T-helper 1 cell treated with Interleukin-12 subunit alpha and Interleukin-12 subunit beta and Interleukin-4 antibody, amounts not matched to agents 30 ng/mL and 1 ng/mL, for 36 hours (primary cell): Measurements from ENCODE around the gene TANC1. TPM values are rescaled to one million over a fixed set of nuclear protein-coding genes. Genes with fewer than 3 reads are reported as not detected.

ENCODE experiments used
- intact Hi-C: fragments of 100-400 bp; cut with micrococcal nuclease; formaldehyde crosslinking; loops from one replicate; pipeline ENCODE4 v1.15.1; 2024
- total RNA-seq: library from RNA; stranded (reverse); gene quantifications from 2 replicates; pipeline ENCODE4 v1.2.3, GENCODE V29; 2022

TANC1 gene
- total RNA-seq, 1 donor from 2014 or later, result 0.64 TPM

DNA sequence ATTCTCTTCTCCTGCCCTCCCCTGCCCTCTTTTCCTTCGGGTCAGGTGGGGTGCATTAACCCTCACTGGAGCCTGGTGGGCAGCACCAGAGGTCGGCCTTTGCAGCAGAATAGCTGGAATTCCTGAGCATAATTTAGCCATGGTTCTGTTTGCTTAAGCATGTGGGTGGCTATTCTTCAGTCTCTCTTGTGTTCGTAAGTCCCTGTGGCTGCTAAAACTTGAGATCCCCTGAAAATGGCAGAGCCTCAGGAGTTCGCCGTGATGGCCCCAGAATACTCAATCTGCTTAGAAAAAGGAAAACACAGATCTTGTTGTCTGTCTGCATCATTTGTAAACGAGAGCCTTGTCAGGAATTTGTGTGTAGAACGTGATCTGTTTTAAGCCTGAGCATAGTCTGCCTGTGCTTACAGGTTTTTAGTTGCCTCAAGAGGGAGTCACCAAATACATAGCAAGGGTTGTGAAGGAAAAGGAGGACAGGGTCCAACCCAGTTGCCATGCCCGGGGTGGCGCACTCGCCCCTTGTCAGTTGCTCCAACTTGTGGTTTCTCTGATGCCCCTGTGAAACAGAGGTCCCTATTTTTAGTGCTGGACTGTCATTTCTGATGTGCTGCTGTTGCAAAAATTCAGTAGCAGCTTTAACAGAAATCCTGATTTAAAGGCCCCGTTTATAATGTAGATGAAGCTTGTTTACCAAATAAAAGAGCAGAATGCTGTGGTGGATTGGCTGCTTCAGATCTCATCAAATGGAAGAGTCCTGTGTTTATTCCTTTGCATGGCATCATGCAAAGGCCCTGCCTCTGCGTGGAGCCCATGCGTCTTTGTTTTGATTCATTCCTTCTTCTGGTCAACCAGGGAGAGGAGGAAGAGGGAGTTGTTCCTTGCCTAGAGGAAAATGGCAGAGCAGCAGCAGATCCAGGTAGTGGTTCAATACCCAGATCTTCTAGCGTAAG lies 243.3 kb downstream of the TANC1 start:
- intact Hi-C loops, result no loop called here

DNA sequence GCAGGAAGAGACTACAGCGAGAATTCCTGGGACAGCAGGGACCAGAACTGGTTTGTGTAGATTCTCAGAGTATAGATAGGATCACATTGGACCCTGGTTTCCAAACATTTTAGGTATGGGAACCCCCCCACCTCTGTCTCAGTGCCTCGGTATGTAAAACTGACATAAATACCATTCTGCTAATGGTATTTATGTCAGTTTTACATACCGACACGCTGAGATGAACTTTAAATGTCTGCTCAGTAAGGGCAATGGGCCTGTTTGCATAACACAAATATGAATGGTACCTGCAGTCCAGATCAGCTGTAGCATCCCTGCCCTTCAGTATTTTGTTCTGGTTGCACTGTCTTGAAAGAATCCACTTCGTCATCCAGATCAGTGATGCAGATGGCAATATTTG lies 244.9 kb downstream of the TANC1 start:
- intact Hi-C loops, result no loop called here

DNA sequence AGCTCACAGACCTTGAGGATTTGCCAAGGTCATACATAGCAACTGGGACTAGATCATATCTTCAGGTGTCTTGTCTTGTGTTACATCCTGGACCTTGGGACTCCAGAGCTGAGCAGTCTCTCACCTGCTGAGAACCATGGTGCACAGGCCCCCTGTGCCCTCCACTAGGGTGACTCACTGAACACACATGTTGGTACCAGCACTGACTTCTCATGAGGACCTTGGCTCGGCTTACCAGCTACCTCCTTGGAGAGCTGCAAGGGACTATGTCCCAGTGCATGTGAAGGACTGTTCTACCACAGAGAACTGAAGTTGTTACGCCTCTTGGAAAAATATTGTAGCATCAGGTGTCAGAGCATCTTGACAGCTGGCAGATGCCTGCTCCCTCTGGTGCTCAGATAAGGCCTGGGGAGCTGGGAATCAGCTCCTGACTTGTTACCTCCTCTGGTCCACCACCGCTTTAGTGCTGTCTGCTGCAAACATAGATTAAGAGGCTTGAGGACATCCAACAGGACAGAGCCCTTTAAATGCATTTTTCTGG lies 246.0 kb downstream of the TANC1 start:
- intact Hi-C loops, result no loop called here

DNA sequence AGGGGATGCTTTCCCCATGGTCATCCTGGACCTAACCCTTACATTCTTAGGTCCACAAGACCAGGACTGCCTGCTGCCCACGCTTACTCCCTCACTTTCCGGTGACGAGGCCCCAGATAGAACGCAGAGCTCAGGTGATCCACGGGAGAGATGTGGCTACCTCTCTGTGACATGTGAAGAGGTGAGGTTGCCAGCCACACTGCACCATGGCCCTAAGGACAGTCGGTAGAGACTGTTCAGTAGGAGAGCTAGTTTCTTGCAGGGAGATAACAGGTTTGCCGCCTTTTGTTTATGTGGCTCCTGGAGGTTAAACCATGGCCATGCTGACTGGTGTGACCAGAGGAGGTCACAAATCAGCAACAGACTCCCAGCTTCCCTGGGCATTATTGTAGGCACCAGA lies 246.7 kb downstream of the TANC1 start:
- intact Hi-C loops, result no loop called here

DNA sequence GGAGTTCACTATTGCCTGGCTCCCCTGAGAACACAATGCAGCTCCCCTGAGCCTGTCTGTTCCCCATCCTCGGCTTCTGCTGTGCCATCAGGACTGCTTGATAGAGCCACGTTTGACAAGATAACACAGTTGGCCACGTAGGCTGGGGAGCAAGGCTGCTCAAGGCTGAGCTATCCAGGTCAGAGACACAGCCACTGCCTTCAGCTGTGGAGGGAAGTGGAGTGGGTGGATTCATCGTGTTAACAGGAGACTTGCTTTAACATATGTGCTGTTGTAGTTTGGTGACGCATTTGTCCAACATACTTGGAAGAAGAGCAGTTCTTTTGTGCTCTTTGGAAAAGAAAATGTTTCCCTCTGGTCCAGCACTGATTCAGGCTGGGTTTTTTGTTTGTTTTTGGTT lies 249.2 kb downstream of the TANC1 start:
- intact Hi-C loops, result no loop called here

DNA sequence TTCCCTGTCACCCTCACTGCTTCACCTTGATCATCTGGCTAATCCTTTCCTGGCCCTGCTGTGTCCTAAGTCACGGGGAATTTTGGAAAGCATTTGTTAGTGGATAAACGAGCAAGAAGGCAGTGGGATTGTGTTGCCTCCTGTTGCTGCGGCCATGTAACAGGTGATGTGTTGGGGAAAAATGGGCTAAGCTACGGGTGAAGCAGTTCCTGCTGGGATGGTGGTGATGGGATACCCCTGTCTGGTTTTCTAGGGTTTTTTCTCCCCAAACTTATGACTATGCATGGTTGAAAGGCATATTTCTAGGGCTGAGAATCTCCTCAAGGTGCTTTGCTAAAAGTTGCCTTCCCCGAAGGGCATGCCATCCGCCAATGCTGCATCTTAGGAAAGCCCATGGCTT lies 249.9 kb downstream of the TANC1 start:
- intact Hi-C loops, result no loop called here

DNA sequence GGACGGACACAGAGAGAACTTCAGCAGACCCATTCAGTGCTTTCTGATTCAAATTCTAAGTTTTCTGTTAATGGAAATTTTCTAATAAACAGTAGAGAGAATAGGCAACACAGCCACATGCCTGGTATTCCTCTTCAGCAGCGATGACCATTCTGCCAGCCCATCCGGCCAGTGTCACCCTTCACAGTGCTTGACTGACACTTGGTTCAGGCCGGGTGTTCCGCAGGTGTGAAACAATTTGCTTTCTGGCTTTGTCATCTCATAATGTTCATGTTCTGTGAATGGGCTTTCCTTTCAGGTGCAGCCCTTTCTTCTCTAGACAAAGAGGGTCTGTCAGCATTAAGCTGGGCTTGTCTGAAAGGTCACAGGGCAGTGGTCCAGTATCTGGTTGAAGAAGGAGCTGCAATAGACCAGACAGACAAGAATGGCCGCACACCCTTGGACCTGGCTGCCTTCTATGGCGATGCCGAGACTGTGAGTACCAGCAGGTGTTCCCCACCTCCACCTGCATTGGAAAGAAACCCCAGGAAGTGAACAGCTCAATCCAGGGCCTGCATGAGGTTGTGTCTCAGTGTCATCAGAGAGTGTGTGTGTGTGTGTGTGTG lies 251.1 kb downstream of the TANC1 start:
- intact Hi-C loops, result no loop called here

DNA sequence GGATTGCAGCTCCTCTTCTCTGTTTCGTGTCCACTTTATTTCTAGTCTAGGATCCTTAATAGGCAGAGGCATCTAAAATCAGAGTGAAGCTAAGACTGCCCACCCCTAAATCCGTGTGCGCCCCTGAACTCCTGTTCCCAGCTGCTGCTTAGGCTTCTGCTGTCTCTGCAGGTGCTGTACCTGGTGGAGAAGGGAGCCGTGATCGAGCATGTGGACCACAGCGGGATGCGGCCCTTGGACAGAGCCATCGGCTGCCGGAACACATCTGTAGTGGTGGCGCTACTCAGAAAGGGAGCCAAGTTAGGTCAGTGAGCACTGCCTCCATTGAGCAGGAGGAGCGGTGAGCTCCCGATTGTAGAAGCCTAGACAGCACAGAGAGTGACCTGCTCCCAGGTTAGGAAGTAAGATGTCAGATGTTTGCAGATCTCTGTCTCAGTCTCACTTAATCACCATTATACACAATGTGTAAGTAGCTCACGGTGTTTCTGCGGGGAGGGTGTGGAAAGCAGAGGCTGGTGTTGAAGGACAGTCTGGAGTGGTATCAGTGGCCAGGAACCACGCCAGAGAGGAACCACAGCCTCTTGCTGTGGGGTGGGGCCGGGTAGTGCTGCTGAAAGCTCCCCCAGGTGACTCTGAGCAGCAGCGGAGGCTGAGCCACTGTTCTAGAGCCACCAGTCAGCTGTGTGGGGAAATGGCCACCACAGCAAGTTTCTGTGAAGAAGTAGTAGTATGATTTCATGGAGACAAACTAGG lies 255.8 kb downstream of the TANC1 start:
- intact Hi-C loops, result no loop called here

DNA sequence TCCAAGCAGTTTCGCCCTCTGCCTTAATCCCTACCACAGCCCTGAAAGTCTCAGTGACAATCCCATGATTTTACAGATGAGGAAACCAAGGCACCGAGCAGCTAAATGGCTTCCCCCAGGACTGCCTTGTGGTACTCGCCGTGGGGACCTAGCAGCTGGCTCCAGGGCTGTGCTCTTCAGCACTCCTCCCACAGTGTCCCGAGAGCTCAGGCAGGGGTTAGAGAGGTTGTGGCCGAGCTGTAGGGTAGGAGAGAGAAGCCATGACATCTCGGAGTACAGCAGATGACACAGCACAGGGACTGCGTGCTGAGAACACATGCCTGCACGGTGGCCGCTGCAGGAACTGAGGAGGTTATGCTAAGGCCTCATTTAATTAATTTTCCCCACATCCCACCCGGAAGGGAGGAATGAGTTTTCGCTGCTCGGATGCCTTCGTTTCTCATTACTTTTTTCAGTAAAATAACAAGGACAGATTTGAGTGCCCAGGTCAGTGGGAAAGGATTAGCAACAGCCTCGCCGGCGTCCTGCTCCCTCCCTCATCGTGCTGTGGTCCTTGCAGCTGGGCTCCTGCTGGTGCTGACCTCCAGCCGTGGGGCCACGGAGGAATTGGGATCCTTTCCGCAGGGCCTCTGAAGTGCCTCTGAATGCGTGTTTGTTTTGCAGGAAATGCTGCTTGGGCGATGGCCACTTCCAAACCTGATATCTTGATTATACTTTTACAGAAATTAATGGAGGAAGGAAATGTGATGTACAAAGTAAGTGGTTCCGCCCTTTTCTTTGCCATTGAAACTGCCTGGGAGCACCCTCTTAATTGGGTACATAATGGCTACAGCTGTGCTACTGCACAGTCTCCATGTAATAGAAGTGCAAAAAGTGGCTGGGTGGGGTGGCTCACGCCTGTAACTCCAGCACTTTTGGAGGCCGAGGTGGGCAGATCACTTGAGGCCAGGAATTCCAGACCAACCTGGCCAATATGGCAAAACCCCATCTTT lies 256.9 kb downstream of the TANC1 start:
- intact Hi-C loops, result no loop called here

DNA sequence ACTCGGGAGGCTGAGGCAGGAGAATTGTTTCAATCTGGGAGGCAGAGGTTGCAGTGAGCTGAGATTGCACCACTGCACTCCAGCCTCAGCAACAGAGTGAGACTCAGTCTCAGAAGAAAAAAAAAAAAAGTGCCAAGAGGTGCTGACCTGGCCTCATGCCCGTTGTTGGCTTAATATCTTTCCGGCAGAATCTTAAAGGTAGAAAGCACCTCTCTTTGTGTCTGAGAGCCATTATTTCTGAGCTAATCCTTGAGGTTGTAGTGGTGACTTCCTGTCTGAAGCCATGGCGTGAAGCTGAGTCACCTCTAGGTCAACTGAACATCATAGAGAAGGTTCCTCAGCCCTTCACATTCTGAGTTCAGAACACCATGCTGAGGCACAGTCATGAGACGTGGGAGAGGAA lies 257.6 kb downstream of the TANC1 start:
- intact Hi-C loops, result no loop called here

DNA sequence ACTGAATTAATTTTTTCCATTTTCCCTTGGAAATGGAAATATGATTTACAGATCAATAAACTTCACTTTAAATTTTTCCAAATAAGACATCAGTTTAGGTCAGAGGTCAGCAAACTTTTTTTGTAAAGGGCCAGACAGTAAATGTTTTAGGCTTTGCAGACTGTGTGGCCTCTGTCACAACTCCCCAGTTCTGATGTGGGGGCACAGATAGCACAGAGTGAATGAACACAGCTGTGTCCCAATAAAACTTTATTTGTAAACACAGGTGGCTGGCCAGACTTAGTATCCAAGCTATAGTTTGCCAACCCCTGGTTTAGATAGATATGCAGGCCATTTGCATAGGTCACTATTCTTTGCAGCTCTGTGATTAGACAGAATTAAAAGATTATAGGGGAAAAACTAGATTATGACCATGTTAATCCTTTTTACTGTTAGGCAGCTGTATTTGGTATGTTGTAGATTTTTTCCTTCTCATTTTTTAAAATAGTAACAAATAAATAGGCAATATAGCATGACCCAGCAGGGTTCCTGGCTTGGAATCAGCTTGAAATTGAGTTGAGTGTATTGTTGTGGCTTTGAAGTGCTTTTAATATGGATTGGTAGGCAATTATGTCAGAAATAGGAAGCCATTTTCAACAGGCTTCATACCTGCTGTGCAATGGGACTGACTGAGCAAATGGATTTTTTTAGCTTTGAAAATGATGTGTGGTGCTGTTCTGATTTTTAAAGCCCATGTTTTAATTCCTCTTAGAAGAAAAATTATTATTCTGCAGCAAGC lies 258.4 kb downstream of the TANC1 start:
- intact Hi-C loops, result no loop called here

DNA sequence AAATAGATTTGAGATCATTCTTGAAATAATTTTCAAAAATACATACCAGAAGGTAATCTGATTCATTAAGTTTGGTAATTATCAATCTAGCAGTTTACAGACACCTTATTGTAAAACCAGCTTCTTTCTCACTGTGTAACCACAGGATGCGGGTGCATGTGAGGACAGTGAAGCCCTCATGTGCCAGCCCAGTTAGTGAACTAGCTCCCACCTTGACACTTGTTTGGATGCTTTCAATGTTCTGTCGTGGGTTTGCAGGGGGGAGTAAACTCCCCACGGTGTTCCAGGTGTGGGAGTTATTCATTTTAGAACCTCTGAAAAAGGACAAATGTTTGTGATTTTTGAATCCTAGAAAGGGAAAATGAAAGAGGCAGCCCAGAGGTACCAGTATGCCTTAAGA lies 259.0 kb downstream of the TANC1 start:
- intact Hi-C loops, result no loop called here

DNA sequence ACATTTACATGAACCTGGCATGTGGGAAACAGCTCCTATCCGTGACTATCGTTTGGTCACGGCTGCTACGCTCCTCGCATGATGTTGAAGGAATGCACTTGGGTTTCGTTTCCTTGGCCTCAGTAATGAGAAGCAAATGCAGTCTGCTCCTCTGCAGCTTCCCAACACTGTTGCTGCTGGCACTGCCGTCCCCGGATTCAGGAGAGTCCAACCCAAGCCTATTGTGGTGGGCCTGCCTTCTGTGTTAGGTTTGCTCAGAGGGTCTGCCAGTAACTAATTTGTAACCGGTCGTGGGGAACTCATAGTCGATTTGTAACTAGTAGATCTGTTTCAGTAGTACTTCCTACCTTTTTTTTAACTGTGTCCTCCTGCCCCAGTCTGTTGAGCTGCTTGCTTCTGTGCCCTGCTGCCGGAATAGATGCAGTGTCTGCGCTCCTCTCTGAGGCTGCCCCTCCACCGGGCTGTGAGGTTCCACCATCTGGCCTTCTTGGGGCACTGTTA lies 259.7 kb downstream of the TANC1 start:
- intact Hi-C loops, result no loop called here

DNA sequence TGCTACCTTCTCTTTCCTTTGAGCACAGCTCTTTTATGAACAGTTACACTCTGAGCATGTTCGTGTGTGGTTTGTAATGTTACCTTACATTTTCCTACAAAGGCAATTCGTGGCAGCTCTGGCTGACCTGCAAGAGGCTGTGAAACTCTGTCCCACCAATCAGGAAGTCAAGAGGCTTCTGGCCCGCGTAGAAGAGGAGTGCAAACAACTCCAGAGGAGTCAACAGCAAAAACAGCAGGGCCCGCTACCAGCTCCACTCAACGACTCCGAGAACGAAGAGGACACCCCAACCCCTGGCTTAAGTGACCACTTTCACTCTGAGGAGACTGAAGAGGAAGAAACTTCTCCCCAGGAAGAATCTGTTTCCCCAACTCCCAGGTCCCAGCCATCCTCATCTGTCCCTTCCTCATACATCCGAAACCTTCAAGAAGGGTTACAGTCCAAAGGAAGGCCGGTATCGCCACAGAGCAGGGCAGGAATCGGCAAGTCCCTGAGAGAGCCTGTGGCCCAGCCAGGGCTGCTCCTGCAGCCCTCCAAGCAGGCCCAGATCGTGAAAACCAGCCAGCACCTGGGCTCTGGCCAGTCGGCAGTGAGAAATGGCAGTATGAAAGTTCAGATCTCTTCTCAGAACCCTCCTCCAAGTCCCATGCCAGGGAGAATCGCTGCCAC lies 261.2 kb downstream of the TANC1 start:
- intact Hi-C loops, result no loop called here

DNA sequence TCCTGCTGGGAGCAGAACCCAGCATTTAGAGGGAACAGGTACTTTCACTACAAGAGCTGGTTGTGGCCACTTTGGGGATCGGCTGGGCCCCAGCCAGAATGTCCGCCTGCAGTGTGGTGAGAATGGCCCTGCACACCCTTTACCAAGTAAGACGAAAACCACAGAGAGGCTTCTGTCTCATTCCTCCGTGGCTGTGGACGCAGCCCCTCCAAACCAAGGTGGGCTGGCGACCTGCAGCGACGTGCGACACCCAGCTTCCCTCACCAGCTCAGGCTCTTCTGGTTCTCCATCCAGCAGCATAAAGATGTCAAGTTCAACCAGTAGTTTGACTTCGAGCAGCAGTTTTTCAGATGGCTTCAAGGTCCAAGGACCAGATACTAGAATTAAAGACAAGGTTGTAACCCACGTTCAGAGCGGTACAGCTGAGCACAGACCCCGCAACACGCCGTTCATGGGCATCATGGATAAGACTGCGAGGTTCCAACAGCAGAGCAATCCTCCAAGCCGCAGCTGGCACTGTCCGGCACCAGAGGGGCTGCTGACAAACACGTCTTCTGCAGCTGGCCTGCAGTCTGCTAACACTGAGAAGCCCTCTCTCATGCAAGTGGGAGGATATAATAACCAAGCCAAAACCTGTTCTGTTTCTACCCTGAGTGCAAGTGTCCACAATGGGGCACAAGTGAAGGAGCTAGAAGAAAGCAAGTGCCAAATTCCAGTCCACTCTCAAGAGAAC lies 261.9 kb downstream of the TANC1 start:
- intact Hi-C loops, result no loop called here

DNA sequence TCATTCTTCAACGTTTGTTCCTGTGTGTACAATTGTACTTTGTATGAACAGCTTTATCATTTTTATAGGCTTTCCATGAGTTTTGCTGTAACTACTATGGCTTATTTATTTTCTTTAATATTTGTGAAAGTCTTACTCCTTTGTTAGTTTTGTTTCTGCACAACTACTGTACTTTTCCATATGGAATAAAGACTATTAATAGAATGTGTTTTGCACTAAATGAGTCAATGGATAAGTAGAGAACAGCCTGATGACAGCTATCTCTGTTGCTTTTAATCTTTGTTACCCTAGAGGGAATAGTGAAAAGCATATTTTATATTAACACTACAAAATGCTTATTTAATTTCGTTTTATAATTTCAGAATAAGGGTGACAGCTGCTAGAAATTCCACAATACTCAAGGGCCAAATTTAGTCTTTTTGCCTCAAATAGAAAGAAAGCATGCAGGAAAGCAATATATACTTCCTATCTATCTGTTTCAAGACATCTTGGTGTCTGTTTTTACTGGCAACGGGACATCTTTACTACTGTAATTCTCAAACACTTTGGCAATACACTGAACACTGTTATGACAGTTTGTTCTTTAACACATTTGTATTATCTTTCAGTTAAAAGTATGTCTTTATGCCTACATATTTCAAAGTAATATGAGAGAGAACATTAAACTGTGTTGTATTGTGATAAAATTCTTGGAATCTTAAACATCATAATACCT lies 264.2 kb downstream of the TANC1 start:
- intact Hi-C loops, result no loop called here

DNA sequence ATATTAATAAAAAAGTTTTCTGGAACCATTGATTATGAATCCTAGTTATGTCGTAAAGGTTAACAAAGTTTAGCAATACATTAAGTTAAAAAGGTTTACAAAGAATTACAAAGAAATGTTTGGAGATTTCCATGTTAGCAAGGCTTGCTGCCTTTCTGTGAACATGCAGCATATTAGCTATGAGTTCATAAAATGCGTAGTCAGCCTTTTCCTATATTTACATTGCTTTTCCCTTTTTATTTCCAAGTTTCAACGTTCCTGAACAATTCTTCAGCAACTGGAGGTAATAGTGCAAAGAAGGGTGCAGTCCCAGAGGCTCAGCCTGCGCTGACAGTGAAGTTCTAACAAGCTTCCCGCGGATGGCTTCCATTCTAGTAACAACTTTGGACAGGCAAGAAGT lies 266.4 kb downstream of the TANC1 start:
- intact Hi-C loops, result no loop called here

DNA sequence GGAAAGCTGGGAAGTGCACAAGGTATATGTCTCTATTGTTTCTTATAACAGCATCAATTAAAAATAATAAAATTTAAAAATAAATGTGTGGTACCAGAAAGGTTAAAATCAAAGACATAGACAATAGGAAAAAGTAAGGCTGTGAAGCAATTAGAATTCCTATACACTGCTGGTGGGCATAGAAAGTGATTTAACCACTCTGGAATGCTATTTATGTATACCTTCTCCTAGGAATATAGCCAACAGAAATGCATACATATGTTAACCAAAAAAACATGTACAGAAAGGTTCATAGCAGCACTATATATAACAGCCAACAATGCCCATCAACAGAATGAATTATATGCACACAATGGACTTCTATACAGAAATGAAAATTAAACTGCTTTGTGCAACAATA lies 275.1 kb downstream of the TANC1 start:
- intact Hi-C loops, result no loop called here
